ENCODE measurements around the gene IL10.

- no peak for TF ChIP-seq POLR2AphosphoS5 (IDR thresholded peaks at IDR 0.05; ENCODE audit: borderline replicate concordance, low read depth, low read length)
- no peak for TF ChIP-seq EZH2 (IDR thresholded peaks at IDR 0.05)
- TF ChIP-seq FOXP2 (optimal IDR thresholded peaks at IDR 0.05; ENCODE audit: control extremely low read depth, extremely low read length, insufficient read depth) = no peak
These were observed 47.0 kb downstream of the IL10 start for GRCh38 chr1:206725109-206725963.
